GM06990 (cell line): ENCODE data around the gene KDM4B.

Experiments used
- DNase-seq: peaks from one replicate; pipeline ENCODE4 v3.0.0-alpha.2; 2011; ENCODE audit not compliant: insufficient read length; ENCODE audit errors: extremely low read depth
- H3K27me3 ChIP-seq: replicated peaks from 2 replicates; pipeline ENCODE4 v1.6.0; 2011; ENCODE audit warnings: low read length; ENCODE audit not compliant: control insufficient read depth, insufficient read depth
- H3K36me3 ChIP-seq: 2 replicates; pipeline ENCODE4 v1.5.1; 2011; ENCODE audit warnings: low read length; ENCODE audit not compliant: control insufficient read depth, insufficient read depth
- H3K4me3 ChIP-seq: replicated peaks from 2 replicates; pipeline ENCODE4 v1.5.1; 2011; ENCODE audit warnings: low read depth, mild to moderate bottlenecking, control low read depth, low read length
- CTCF ChIP-seq: IDR thresholded peaks from 2 replicates; pipeline ENCODE4 v1.5.1; 2011; ENCODE audit warnings: low read length, control low read depth, mild to moderate bottlenecking, inconsistent platforms; ENCODE audit not compliant: insufficient read depth, poor library complexity, severe bottlenecking

Gene KDM4B

GRCh38 chr19:5016781-5017180, 47.9 kb downstream of the KDM4B start:
- Histone ChIP-seq H3K4me3 (no peak overlapping the region), H3K27me3 (no peaks in the 10 kb centered on the region), H3K36me3 (peaks cover 10% of the 10 kb centered on the region)
- DNase-seq: no peak
- no peak for TF ChIP-seq CTCF

- no peaks in the 10 kb centered on the region for H3K27me3 ChIP-seq
- H3K36me3 ChIP-seq: peaks cover 10% of the 10 kb centered on the region
- H3K4me3 ChIP-seq: no peak overlapping the region
- TF ChIP-seq CTCF: no peak
- DNase-seq: no peak
These were observed 48.3 kb downstream of the KDM4B start for GRCh38 chr19:5017235-5017634.

DNA sequence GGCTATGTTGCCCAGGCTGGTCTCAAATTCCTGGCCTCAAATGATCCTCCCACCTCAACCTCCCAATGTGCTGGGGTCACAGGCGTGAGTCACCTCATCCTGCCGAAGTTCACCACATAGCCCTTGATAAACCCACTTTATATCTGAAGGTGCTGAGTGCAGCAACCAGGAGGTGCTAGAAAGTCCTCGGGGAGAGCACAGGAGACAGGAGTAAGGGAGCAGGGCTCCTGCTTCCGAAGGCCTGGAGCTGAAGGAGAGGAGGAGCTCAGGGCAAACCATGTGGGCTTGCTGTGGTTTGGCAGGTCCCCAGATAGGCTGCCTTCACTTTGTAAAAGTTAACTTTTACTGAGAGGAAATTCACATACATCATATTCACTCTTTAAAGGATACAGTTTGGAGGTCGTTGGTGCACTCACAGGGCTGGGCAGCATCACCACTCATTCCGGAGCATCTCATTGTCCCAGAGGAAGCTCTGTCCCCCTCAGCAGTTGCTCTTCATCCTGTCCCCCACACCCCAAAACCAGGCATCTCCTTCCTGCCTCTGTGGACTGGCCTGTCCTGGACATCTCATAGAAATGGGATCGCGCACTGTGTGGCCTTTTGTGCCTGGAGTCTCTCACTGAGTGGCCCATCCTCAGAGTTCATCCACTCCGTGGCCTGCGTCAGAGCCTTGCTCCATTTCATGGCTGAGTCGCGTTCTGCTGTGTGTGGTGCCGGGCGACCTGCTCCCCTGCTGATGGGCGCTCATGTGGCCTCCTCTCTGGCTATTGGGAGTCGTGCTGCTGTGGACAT, 49.5 kb downstream of the KDM4B start:
- TF ChIP-seq CTCF: no peak
- no peaks in the 10 kb centered on the region for H3K27me3 ChIP-seq

GRCh38 chr19:5020368-5020767, 51.5 kb downstream of the KDM4B start:
- Histone ChIP-seq H3K4me3 (no peak overlapping the region), H3K36me3 (peaks cover 8% of the 10 kb centered on the region), H3K27me3 (no peaks in the 10 kb centered on the region)
- DNase-seq: no peak
- no peak for TF ChIP-seq CTCF

More for the DNA sequence above, 49.5 kb downstream of the KDM4B start:
- no peak for DNase-seq
- Histone ChIP-seq H3K4me3 (no peak overlapping the region), H3K36me3 (peaks cover 8% of the 10 kb centered on the region)

DNA sequence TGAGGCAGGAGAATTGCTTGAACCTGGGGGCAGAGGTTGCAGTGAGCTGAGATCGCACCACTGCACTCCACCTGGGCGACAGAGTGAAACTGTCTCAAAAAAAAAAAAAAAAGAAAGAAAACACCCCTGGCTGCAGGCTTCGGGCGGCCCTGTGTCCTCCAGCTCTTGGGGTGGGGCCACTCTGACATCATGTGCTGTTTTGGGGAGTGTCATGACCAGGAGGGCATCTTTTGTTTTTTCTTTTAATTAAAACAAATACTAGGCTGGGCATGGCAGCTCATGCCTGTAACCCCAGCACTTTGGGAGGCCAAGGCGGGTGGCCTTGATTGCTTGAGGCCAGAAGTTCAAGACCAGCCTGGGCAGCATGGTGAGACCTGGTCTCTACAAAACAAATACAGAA, 52.1 kb downstream of the KDM4B start:
- DNase-seq: no peak
- no peak overlapping the region for H3K4me3 ChIP-seq
- TF ChIP-seq CTCF: no peak
- peaks cover 8% of the 10 kb centered on the region for H3K36me3 ChIP-seq
- no peaks in the 10 kb centered on the region for H3K27me3 ChIP-seq
